ENCODE data around the gene MCM3AP. TPM values are rescaled to one million over a fixed set of nuclear protein-coding genes. Genes with fewer than 3 reads are reported as not detected.
"Not testable (repeated sequence)": the region's sequence is repeated elsewhere in the genome, so short reads cannot be mapped to it uniquely, and the experiment has no call there.

The MCM3AP gene
- total and polyA plus RNA-seq, 2 experiments from 2014 or later, result 30.9 to 56.1 TPM

DNA sequence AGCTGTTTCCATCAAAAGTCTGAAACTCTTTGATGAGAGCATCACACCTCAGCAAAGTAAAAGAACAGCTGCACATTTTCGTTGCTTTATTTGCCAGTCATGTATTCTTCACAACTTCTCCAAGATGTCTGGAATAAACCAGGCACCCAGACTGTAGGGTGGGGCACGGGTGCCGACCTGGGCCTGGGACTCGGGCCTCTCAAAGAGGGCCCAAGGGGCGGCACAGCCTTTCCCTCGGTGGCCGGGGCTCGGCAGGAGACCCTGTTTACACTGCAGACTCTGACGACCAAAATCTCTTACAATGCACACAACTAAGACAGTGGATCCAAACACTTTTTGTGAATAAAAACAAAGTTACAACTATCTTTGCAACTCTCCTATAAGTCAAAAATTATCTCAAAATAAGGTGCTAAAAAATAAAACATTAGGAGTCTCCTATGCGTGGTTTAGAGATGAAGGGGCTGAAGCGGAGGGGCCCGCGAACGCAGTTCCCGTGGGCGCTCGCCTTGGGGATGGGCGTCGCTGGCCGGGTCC is 57.5 kb downstream of the MCM3AP start:
- H3K9ac ChIP-seq, result peak overlapping the region; percentile 86
- peak; percentile 36 for DNase-seq
- H3F3A ChIP-seq (ENCODE audit: insufficient read depth), result peaks cover 40% of the 10 kb centered on the region
- in situ Hi-C loops (cut with MboI), result no loop called here
- H4K20me1 ChIP-seq (ENCODE audit: insufficient read depth), result no peaks in the 10 kb centered on the region
- H2AFZ ChIP-seq, result peak overlapping the region; percentile 73
- no peaks in the 10 kb centered on the region for H3K36me3 ChIP-seq (ENCODE audit: low read depth)
- H3K4me2 ChIP-seq (ENCODE audit: unreplicated experiment), result peak overlapping the region; percentile 100
- WGBS, 2 experiments (ENCODE audit: low coverage in 1 of 2, low lambda C conversion rate in 2 of 2, missing lambda C conversion rate in 2 of 2), result 2 to 3% methylated on average over 20 of the region's 20 CpGs
- H3K4me3 ChIP-seq, result peak overlapping the region; percentile 94
- no peaks in the 10 kb centered on the region for H3K9me3 ChIP-seq (ENCODE audit: low read depth)
- no peak for TF ChIP-seq EZH2 (IDR thresholded peaks at IDR 0.05; ENCODE audit: insufficient read depth, poor library complexity, severe bottlenecking)
- no peak for TF ChIP-seq EZH2phosphoT487 (IDR thresholded peaks at IDR 0.05; ENCODE audit: insufficient read depth, low read depth)
- H3K4me1 ChIP-seq (ENCODE audit: insufficient read depth), result peaks cover 15% of the 10 kb centered on the region; the same call in 1 of the 2 replicates
- peaks cover 48% of the 10 kb centered on the region for H3K79me2 ChIP-seq (ENCODE audit: insufficient read depth)
- no peaks in the 10 kb centered on the region for H3K9me2 ChIP-seq (ENCODE audit: insufficient read depth)
- H3K27ac ChIP-seq, result peak overlapping the region; percentile 47
- H3K27me3 ChIP-seq (replicated peaks; ENCODE audit: insufficient read depth), result no peaks in the 10 kb centered on the region

GRCh38 chr21:46226920-46227599 is 58.4 kb downstream of the MCM3AP start:
- DNase-seq, result peak; percentile 59
- TF ChIP-seq EZH2 (IDR thresholded peaks at IDR 0.05; ENCODE audit: insufficient read depth, poor library complexity, severe bottlenecking) (no peak), EZH2phosphoT487 (IDR thresholded peaks at IDR 0.05; ENCODE audit: insufficient read depth, low read depth) (no peak)
- peaks cover 56% of the 10 kb centered on the region for H3K79me2 ChIP-seq (ENCODE audit: insufficient read depth)

DNA sequence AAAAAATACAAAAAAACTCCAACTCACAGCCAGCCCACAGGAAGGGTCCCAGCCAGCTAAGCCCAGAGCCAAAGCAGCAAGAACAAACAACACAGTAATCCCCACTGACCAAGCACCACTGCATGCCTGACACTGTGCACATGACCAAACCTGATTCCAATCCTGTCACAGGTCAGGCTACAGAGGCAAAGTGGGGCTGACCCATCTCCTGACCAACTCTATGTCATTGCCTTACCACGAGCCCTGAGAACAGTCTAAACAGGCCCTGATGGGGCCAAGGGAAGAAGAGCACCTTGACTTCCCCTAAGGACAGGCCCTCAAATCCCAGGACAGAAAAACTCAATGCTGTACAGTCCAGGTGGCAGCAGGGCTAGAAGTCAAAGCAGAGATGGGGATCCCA is 59.3 kb downstream of the MCM3AP start:
- 60 to 79% methylated on average over 1 of the region's 1 CpG for WGBS, 2 experiments (ENCODE audit: low coverage in 1 of 2, low lambda C conversion rate in 2 of 2, missing lambda C conversion rate in 2 of 2)
- Histone ChIP-seq H3K4me1 (ENCODE audit: insufficient read depth) (peaks cover 15% of the 10 kb centered on the region; the same call in 1 of the 2 replicates), H3K4me3 (no peak overlapping the region), H3K27me3 (replicated peaks; ENCODE audit: insufficient read depth) (no peaks in the 10 kb centered on the region), H3K4me2 (ENCODE audit: unreplicated experiment) (peak overlapping the region; percentile 100), H4K20me1 (ENCODE audit: insufficient read depth) (no peaks in the 10 kb centered on the region), H2AFZ (no peak overlapping the region), H3K9me3 (ENCODE audit: low read depth) (no peaks in the 10 kb centered on the region), H3K9ac (peak overlapping the region; percentile 47), H3K36me3 (ENCODE audit: low read depth) (no peaks in the 10 kb centered on the region), H3K27ac (peak overlapping the region; percentile 37), H3K79me2 (ENCODE audit: insufficient read depth) (peaks cover 57% of the 10 kb centered on the region), H3K9me2 (ENCODE audit: insufficient read depth) (no peaks in the 10 kb centered on the region), H3F3A (ENCODE audit: insufficient read depth) (peaks cover 24% of the 10 kb centered on the region)
- peak; percentile 10 for DNase-seq
- TF ChIP-seq EZH2phosphoT487 (IDR thresholded peaks at IDR 0.05; ENCODE audit: insufficient read depth, low read depth) (no peak), EZH2 (IDR thresholded peaks at IDR 0.05; ENCODE audit: insufficient read depth, poor library complexity, severe bottlenecking) (no peak)
- in situ Hi-C loops (cut with MboI), result no loop called here

More at GRCh38 chr21:46226920-46227599, 58.4 kb downstream of the MCM3AP start:
- 46 to 48% methylated on average over 4 of the region's 4 CpGs for WGBS, 2 experiments (ENCODE audit: low coverage in 1 of 2, low lambda C conversion rate in 2 of 2, missing lambda C conversion rate in 2 of 2)
- Histone ChIP-seq H3K27ac (peak overlapping the region; percentile 30; the same call in 1 of the 2 replicates), H3K9ac (peak overlapping the region; percentile 86), H3F3A (ENCODE audit: insufficient read depth) (peaks cover 31% of the 10 kb centered on the region), H3K9me2 (ENCODE audit: insufficient read depth) (no peaks in the 10 kb centered on the region), H3K4me2 (ENCODE audit: unreplicated experiment) (peak overlapping the region; percentile 100), H3K36me3 (ENCODE audit: low read depth) (no peaks in the 10 kb centered on the region), H4K20me1 (ENCODE audit: insufficient read depth) (no peaks in the 10 kb centered on the region), H3K4me3 (peak overlapping the region; percentile 94), H2AFZ (no peak overlapping the region), H3K9me3 (ENCODE audit: low read depth) (no peaks in the 10 kb centered on the region), H3K4me1 (ENCODE audit: insufficient read depth) (peaks cover 15% of the 10 kb centered on the region; the same call in 1 of the 2 replicates), H3K27me3 (replicated peaks; ENCODE audit: insufficient read depth) (no peaks in the 10 kb centered on the region)
- in situ Hi-C loops (cut with MboI), result no loop called here

GRCh38 chr21:46223661-46224060 is 61.8 kb downstream of the MCM3AP start:
- 88 to 90% methylated on average over 16 to 18 of the region's 18 CpGs for WGBS, 2 experiments (ENCODE audit: low coverage in 1 of 2, low lambda C conversion rate in 2 of 2, missing lambda C conversion rate in 2 of 2)
- H2AFZ ChIP-seq, DNase-seq: not testable (repeated sequence)

More at GRCh38 chr21:46223661-46224060, 61.8 kb downstream of the MCM3AP start:
- H3K27ac ChIP-seq; H3K9ac ChIP-seq; H3K4me3 ChIP-seq; H3K9me3 ChIP-seq (ENCODE audit: low read depth); H3K4me2 ChIP-seq (ENCODE audit: unreplicated experiment); in situ Hi-C loops (cut with MboI); H3K36me3 ChIP-seq (ENCODE audit: low read depth); H4K20me1 ChIP-seq (ENCODE audit: insufficient read depth); H3F3A ChIP-seq (ENCODE audit: insufficient read depth); H3K9me2 ChIP-seq (ENCODE audit: insufficient read depth); H3K27me3 ChIP-seq (replicated peaks; ENCODE audit: insufficient read depth): not testable (repeated sequence)
- Histone ChIP-seq H3K79me2 (ENCODE audit: insufficient read depth) (peaks cover 57% of the 10 kb centered on the region), H3K4me1 (ENCODE audit: insufficient read depth) (peaks cover 15% of the 10 kb centered on the region; the same call in 1 of the 2 replicates)
